Measurements from ENCODE around the gene MAP1LC3C.
"Not testable (repeated sequence)": the region's sequence is repeated elsewhere in the genome, so short reads cannot be mapped to it uniquely, and the experiment has no call there.

MAP1LC3C gene

GRCh38 chr1:241990040-241990439 lies 8.9 kb downstream of the MAP1LC3C start:
- peak; percentile 64 for DNase-seq

GRCh38 chr1:241988389-241988930 lies 10.4 kb downstream of the MAP1LC3C start:
- not testable (repeated sequence) for DNase-seq

- no peak for DNase-seq
Observed at GRCh38 chr1:241985787-241986186, 13.1 kb downstream of the MAP1LC3C start.

- DNase-seq, result no peak
Observed at GRCh38 chr1:241979926-241980325, 19.0 kb downstream of the MAP1LC3C start.

GRCh38 chr1:241979071-241979470 lies 19.8 kb downstream of the MAP1LC3C start:
- no peak for DNase-seq

GRCh38 chr1:241976229-241976628 lies 22.7 kb downstream of the MAP1LC3C start:
- no peak for DNase-seq

- no peak for DNase-seq
Observed at GRCh38 chr1:241972703-241973369, 26.1 kb downstream of the MAP1LC3C start.

- no peak for DNase-seq
Observed at GRCh38 chr1:241968611-241969010, 30.3 kb downstream of the MAP1LC3C start.

- DNase-seq, result no peak
Observed at GRCh38 chr1:241964550-241965282, 34.2 kb downstream of the MAP1LC3C start.

GRCh38 chr1:241963722-241964121 lies 35.2 kb downstream of the MAP1LC3C start:
- no peak for DNase-seq

- DNase-seq, result no peak
Observed at GRCh38 chr1:241962153-241962552, 36.7 kb downstream of the MAP1LC3C start.

GRCh38 chr1:241957692-241958494 lies 41.0 kb downstream of the MAP1LC3C start, which contains the start of gene BECN2:
Gene BECN2, plus strand, starts transcription at chr1:241957767. Its CDS starts 0 bp downstream, at chr1:241957767.
- no peak for DNase-seq

GRCh38 chr1:241950390-241950789 lies 48.5 kb downstream of the MAP1LC3C start:
- DNase-seq, result no peak

- DNase-seq, result no peak
Observed at GRCh38 chr1:241947354-241947753, 51.5 kb downstream of the MAP1LC3C start.

Measured in NCI-H2171 (cell line).